HG03196 (cell line): ENCODE data around the gene TSPO.
"Not testable (repeated sequence)": the region's sequence is repeated elsewhere in the genome, so short reads cannot be mapped to it uniquely, and the experiment has no call there.

Experiments used
- ATAC-seq: cut with Tn5 transposase; IDR thresholded peaks from one replicate; pipeline ENCODE4 v1.9.1; 2021; ENCODE audit not compliant: unreplicated experiment

Gene TSPO

DNA sequence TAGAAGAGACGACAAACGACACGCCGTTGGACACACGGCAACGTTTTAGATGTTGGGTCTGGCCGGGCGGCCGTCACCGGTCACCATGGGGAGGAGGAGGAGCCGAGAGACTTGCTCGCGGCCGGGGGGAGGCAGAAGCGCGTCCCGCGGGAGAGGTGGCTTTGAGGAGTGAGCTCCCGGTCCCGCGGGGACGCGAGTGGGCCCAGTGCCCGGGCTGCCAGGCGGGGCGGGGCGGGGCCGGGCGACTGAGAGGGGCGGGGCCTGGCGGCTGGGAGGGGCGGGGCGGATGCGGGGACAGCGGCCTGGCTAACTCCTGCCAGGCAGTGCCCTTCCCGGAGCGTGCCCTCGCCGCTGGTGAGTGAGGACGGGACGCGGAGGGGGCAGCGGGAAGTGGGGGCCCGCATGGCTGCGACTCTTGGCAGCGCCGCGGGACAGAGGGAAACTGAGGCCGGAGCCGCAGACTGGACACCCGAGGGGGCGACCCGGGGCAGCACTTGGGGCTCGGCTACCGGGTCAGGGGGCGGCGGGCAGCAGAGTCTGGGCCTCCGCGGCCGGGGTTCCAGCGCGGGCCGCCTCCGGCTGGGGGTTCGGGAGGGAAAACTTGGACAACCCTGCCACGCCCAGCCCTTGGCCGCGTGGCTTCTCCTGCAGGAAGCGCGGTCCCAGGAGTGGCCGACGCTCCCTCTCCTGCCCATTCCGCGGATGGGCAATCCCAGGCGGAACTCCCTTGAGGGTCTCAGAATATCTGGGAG is at the start of gene TSPO:
Gene TSPO (plus strand): TSS at position 309 of the 752 bp plus-strand sequence. CDS start 7,680 bp downstream, outside the sequence.
- ATAC-seq = no peak

DNA sequence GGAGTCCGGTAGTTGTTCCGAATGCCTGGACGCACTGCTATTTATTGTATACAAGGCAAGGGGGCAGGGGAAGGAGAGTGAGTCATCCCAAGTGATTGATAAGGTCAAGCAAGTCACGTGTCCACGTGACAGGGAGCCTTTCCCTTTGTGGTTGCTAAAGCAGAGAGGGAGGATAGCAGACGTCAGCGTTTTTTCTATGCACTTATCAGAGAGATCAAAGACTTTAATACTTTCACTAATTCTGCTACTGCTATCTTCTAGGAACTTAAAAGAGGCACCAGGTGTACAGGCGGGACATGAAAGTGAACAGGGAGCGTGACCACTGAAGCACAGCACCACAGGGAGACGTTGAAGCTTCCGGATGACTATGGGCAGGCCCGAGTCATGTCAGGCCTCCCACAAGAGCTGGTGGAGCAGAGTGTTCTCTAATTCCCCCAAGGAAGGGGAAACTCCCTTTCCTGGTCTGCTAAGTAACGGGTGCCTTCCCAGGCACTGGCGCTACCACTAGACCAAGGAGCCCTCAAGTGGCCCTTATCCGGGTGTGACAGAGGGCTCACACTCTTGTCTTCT is 47.2 kb upstream of the TSPO start:
- not testable (repeated sequence) for ATAC-seq

DNA sequence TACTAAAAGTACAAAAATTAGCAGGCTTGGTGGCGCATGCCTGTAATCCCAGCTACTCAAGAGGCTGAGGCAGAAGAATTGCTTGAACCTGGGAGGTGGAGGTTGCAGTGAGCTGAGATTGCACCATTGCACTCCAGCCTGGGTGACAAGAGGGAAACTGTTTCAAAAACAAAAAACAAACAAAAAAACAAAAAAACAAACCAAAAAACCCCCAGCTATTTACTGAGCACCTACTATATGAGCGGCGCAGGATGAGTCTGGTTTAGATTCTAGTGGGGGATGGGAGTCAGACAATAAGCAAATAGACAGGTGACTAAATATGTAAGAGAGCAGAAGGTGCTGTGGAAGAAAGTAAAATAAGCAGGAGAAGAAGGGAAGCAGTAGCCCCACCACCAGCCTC is 46.4 kb upstream of the TSPO start:
- not testable (repeated sequence) for ATAC-seq

DNA sequence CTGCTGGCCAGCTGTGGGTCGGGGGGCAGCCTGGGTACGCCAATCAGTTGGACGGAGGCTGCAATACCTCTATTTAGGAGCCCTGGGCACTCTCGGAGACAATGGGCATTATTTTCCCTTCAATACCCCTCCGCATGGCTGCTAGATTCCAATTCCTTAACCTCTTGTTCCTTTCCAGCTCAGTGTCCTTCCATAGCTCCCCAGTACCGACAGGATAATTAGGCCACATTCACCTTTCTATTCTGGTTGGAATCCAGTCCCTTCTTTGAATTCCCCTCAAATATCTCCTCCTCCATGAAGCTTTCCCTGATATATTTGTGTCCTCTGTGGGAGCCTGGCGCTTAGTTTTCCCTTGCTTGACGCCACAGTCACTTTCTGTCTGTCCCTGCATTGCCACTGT is 45.1 kb upstream of the TSPO start:
- ATAC-seq = no peak

DNA sequence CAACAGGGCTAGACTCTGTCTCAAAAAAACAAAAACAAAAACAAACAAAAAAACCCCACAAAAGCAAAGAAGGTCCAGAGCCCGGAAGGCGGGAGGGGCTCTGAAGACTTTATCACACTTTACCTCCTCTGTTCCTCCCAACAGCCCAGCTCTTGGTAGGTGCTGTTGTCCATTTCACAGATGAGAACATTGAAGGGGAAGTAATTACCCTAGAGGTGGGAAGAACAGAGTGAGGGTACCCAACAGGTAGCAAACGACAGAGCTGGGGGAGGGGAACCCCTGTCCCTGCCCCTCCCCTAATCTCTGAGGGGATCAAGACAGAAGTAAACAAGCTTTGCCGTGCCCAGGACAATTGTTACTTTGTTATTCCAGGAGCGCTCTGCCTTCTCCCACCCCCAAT is 41.8 kb upstream of the TSPO start:
- no peak for ATAC-seq

DNA sequence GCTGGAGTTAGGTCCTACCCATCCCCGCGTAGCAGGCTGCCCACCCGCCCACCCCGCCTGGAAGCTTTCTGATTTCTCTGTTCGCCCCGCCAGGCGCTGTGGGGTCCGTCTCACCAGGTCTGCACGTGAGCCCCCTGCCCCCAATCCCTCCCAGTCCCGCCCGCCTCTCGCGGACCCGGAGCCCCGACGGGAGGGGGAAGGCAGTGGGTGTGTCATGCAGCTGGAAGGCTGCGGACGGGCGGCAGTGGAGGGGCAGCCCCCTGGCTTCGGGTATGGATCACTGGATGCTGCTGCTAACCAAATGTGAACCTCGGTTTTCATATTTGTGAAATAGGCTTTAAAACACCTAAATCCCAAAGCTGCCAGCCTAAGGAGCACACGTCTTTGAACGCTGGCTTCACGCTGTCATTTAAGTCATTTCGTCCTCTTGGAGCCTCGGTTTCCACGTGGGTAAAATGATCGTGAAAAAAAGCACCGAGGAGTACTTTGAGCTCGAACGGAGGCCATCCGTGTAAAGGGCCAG is 41.4 kb upstream of the TSPO start:
- no peak for ATAC-seq

DNA sequence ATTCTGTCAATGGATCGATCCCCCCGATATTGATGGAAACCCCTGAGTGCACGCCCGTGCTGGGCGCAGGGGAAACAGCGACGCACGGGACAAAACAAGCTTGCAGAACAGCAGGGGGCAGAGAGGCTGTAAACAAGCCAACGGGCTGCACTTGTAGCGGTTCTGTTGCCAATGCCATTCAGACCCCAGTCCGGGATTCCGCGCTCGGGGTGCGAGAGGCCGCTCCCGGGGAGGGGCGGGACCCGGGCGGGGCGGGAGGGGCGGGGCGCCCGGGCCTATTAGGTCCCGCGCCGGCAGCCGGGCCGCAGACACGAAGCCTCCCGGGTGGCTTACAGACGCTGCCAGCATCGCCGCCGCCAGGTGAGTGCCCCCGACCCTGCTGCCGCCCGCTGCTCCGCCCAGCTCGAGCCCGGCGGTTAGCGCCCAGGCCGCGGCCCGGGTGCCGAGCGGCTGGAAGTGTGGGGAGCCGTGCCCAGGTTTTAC is 40.9 kb upstream of the TSPO start, which contains the start of gene BIK:
Gene BIK (plus strand): TSS at position 307 of the 483 bp plus-strand sequence. CDS start 13,273 bp downstream, outside the sequence.
- no peak for ATAC-seq

DNA sequence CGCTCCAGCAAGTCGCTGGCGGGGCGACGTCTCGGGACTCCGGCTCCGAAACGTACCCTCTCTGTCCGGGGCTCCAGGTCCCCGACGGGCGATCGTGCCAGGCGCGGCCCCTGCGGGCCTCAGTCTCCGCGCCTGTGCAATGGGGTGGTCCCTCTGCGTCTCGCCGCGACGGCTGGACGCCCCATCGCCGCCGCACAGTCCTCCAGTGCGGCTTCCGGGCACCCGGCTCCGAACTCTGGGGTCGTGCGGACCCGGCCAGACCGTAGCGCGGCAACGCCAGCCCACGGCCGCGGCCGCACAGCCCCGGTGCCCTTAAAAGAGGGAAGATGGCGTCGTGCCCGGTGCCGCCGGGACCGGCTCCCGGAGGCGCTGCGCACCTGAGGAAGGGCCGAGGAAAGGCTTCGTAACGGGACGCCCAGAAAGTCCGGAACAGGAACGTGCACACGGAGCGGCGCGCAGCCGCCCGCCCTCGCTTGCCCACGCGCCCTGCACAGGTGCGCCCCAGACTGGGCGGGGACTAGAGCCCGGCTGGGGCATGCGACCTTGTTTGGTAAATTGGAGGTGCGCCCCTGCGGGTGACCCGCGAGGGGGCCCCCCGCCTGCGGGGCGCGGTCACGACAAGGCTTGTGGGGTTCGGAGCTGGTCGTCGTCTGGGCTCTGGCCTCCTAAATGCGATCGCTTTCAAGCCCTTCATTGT is 40.3 kb upstream of the TSPO start:
- no peak for ATAC-seq

DNA sequence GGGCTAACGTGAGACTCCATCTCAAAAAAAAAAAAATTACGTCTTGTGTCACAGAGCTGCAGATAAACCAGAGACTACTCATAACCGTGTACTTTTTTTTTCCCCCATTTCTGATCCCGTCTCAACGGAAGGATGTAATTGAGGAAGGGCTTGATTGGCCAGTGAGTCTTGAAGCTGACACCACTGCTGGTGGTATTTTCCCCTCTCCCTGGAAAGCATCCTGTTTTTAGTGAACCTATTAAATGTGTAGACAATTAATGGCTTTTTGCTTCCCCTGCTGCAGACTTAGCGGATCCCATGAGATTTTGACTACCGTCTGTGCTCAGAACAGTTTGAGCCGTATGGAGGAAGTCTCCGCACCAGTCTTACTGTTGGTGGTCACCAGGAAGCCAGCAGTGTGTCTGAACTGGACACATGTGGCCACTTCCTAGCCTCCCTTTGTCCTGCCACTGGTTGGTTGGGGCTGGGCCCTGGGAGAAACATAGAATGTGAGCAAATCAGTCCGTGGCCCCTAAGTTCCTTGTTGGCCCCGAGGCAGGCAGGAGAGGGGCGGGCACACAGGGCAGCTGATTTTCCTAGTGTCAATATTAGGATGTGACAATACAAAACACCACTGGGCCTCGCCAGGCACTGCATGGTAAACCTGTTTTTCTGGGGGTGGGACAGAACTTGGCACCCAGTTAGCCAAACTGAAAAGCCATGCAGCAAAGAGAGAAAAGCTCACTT is 37.7 kb upstream of the TSPO start:
- ATAC-seq = no peak

DNA sequence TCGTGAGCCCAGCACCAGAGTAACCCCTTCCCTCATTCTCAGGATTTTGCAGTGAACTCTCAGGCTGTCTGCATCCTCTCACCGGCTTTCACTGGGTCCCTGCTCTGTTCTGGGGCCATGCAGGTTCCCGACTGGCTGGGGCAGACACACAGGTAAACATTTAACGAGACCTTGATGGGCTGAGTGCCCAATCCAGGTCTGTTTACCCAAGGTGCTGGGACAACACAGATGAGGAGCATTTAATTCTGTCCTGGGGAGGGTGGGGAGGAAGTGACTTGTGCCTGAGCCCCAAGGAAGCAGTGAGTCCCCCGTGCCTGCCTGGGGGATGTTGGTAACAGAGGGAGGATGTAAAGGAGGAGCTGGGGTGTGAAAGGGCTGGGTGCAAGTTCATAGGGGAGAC is 36.4 kb upstream of the TSPO start:
- ATAC-seq = no peak

DNA sequence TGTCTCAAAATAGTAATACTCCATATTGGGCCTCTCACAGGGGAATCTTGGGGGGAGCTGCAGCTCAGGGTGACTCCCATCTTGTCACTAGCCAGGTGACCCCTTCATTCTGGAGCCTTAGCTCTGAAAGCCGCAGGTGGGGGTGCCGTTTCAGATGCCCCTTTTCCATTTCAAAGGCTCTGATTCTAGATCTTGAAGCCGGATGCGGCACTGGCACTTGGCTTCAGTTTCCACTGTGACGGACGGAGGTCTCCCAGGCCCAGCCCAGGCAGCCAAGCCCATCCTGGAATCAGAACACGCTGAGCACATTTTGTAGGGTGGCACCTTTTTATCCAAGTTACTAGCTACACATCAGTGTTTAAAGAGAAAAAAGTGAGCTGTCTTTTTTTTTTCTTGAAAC is 34.4 kb upstream of the TSPO start:
- no peak for ATAC-seq

DNA sequence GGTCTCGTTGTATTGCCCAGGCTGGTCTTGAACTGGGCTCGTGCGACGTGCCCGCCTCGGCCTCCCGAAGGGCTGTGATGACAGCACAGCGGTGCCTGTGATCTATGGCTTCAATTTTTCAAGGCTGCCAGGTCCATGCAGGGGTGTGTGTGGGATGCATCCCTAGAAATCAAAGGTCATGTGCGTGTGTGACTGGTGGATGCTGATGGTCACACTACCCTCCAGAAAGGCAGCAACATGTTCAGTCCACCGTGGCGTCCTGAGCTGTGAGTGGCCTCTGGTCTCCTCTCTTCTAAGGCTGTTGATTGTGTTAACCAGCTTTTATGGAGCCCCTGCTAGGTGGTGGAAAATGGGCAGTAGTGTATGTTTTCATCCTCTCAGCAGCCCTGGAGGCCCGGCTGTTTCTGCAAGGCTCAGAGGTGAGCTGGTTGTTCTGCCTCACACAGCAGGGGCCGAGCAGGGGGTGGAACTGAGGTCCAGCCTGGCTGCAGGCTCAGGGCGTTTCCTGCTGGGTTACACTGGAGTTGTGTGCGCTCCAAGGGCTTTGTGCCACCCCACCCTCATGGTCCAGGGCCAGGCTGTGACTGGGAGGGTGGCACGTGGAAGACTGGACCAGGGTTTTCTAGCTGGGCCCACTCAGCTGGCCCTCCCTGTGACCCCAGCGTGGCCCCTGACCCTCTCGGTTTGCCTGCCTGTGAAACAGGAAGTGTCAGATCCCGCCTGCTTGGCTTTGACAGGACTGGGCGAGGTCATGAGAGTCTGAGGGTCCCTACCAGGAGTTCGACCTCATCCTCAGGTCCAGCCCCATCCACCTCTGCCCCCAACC is 33.1 kb upstream of the TSPO start:
- peak; percentile 34 for ATAC-seq

DNA sequence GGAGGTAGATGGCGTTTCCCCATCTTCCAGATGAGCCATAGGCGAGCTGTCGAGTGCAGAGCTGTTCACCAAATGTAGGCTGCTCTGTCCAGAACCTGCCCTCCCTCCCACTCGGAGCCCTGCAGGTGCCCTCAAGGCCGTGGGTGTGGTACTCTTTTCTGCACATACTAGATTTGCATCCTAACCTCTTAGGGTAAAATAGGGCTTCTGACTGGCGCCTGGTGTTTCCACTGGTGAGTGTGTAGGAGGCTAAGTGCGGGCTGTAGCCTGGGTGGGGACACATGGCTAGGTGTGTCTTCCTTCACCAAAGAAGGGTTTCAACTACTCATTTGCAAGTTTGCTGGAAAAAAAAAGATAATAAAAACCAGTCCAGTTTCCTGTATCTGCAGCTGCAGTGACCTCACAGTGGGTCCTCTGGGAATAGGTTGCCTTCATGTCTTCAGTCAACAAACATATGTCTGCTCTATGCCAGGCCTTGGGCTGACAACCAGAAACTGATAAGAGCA is 32.4 kb upstream of the TSPO start:
- peak; percentile 53 for ATAC-seq

DNA sequence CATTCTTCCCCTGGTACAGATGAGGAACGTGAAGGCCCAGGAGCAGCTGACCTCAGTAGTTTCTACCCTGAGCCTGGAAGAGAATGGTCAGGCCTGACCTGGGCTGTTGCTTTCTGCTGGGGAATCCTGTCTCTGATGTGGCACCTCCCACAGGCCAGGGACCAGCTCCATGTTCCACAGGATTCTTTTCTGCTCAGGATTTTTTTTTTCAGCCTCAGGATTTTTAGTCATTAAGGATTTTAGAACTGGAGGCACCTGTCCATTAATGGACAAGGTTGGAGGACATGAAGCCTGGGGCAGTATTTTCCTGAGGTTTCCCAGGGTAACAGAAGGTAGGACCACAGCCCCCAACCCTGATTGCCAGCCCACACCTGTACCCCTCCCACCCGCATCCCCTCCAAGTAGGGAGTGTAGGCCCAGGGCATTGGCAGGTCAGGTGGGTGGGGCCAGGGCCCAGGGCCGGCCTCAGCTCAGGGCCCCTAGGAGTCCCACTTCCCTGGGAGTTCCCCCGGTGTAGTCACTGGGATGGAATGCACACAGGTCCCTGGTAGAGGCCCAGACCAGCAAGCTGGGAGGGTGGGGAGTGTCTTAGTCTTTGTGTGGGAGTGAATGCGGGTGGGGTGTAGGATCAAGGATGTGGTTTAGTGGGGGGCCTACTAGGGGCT is 24.7 kb upstream of the TSPO start:
- no peak for ATAC-seq

DNA sequence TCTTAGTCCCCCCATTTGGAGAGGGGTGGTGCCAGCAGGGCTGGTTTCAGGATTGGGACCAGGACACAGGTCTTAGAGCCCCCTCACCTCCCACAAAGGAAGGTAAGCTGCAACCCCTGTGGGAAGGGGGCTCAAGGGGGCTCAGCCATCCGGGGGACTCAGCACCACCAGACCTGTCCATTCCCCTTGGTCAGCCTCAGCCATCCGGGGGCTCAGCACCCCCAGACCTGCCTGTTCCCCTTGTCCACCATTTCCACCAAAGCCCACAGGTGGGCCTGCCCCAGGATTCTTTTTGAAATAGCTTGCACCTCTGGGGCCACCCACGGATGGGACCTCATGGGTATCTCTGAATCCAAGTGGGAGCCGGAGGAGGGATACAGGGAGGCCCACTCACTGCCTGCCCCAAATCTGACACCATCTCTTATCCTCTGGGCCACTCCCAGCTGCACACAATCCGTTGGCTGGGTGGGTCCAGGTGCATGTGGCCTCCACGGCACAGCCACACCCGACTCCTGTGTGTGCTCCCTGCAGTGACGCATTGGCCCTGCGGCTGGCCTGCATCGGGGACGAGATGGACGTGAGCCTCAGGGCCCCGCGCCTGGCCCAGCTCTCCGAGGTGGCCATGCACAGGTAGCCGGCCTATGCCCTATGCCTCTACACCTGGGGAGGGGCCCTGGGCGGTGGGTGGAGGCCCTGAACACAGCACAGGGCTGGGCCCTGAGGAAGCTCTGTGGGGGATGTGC is 24.0 kb upstream of the TSPO start:
- no peak for ATAC-seq

DNA sequence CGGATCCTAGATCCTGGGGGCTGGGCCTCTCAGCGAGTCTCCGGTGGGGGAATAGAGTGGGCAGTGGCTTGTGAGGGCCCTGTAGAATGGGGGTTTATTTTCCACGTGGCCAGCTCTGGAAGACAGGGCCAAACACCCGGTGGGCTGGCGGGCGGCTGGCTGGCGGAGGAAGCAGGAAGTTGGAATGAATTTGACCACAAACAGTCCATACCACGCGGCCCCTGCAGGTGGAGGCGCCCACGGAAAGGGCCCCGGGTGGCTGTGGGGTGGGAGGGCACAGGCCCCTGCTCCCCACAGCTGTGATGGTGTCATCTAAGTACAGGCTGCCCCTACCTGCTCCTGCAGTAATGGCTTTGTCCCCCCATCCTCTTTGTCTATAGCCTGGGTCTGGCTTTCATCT is 23.2 kb upstream of the TSPO start:
- no peak for ATAC-seq

DNA sequence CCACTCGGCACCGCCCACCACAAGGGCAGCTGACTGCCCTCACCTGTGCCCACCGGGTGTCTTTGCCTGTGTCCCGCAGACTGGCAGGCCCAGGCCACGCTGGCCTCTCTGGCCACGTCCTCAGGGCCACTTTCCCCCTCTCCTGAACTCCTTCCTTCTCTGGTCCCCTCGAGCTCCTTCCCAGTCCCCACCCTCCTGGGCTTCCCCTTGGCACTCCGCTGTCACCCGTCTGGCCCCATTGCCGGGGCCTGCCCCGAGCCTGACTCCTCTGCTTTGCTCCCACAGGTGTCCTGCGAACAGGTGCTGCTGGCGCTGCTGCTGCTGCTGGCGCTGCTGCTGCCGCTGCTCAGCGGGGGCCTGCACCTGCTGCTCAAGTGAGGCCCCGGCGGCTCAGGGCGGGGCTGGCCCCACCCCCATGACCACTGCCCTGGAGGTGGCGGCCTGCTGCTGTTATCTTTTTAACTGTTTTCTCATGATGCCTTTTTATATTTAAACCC is 22.4 kb upstream of the TSPO start:
- no peak for ATAC-seq
